Liver (tissue), 9 donors: ENCODE measurements around the gene KIAA0586. TPM values are rescaled to one million over a fixed set of nuclear protein-coding genes. Genes with fewer than 3 reads are reported as not detected.

Experiments
- DNase-seq: peaks from one replicate; pipeline ENCODE4 v3.0.0-alpha.2; 2017; ENCODE audit warnings: low spot score
- H3K27ac ChIP-seq, 2 donors: one replicate each; pipeline ENCODE4 v1.7.0; 2013; ENCODE audit warnings: inconsistent platforms in 2 of 2, low read length in 2 of 2, control low read depth in 1 of 2, low read depth in 1 of 2, mild to moderate bottlenecking in 1 of 2
- H3K27me3 ChIP-seq, 4 donors: one replicate each; pipeline versions ENCODE4 v1.6.1 to v1.7.0; 2013; ENCODE audit warnings: low read length in 3 of 4, inconsistent platforms in 1 of 4, mild to moderate bottlenecking in 1 of 4, moderate library complexity in 1 of 4; ENCODE audit not compliant: control insufficient read depth in 4 of 4, insufficient read depth in 4 of 4
- H3K36me3 ChIP-seq, 4 donors: one replicate each; pipeline versions ENCODE4 v1.6.1 to v1.7.0; 2013; ENCODE audit warnings: low read length in 3 of 4, mild to moderate bottlenecking in 3 of 4, low read depth in 1 of 4, moderate library complexity in 1 of 4; ENCODE audit not compliant: control insufficient read depth in 4 of 4, insufficient read depth in 3 of 4
- H3K4me1 ChIP-seq, 4 donors: one replicate each; pipeline versions ENCODE4 v1.6.1 to v1.7.0; 2013; ENCODE audit warnings: low read length in 3 of 4, mild to moderate bottlenecking in 3 of 4, moderate library complexity in 1 of 4; ENCODE audit not compliant: control insufficient read depth in 4 of 4, insufficient read depth in 4 of 4
- H3K4me3 ChIP-seq, 3 donors: one replicate each; pipeline versions ENCODE4 v1.6.1 to v1.7.0; 2013; ENCODE audit warnings: low read length in 3 of 3, control low read depth in 1 of 3, low read depth in 1 of 3, mild to moderate bottlenecking in 1 of 3
- H3K9ac ChIP-seq, 2 donors: one replicate each; pipeline ENCODE4 v1.7.0; 2013; ENCODE audit warnings: low read length in 2 of 2, mild to moderate bottlenecking in 2 of 2, moderate library complexity in 2 of 2, control low read depth in 1 of 2, low read depth in 1 of 2
- H3K9me3 ChIP-seq, 4 donors: one replicate each; pipeline versions ENCODE4 v1.6.1 to v1.7.0; 2013; ENCODE audit warnings: low read length in 3 of 4; ENCODE audit not compliant: control insufficient read depth in 4 of 4
- ATF3 ChIP-seq: IDR thresholded peaks from 2 replicates; pipeline ENCODE4 v1.6.1; 2016; ENCODE audit warnings: antibody characterized with exemption
- CTCF ChIP-seq: fragments of 150-350 bp; IDR thresholded peaks from 2 replicates; pipeline ENCODE4 v1.5.1; 2017; ENCODE audit warnings: improper control_type of control experiment, low read depth, low read length; ENCODE audit not compliant: missing input control
- EGR1 ChIP-seq, 2 donors: IDR thresholded peaks; 2 replicates each; pipeline ENCODE4 v1.6.1; 2016 to 2018; ENCODE audit warnings: antibody characterized with exemption in 2 of 2, low read depth in 2 of 2
- FOXA1 ChIP-seq: IDR thresholded peaks from 2 replicates; pipeline ENCODE4 v1.6.1; 2016; ENCODE audit warnings: antibody characterized with exemption
- FOXA2 ChIP-seq: IDR thresholded peaks from 2 replicates; pipeline ENCODE4 v1.6.1; 2016; ENCODE audit warnings: antibody characterized with exemption
- GABPA ChIP-seq, 2 donors: IDR thresholded peaks in 1 of 2; conservative IDR thresholded peaks in 1 of 2; 2 replicates each; pipeline ENCODE4 v1.6.1; 2016; ENCODE audit warnings: antibody characterized with exemption in 2 of 2, mild to moderate bottlenecking in 1 of 2, moderate library complexity in 1 of 2
- HNF4A ChIP-seq, 2 donors: conservative IDR thresholded peaks; 2 replicates each; pipeline ENCODE4 v1.6.1; 2016; ENCODE audit warnings: antibody characterized with exemption in 2 of 2, mild to moderate bottlenecking in 2 of 2
- HNF4G ChIP-seq: IDR thresholded peaks from 2 replicates; pipeline ENCODE4 v1.6.1; 2016; ENCODE audit warnings: antibody characterized with exemption
- JUND ChIP-seq, 2 donors: IDR thresholded peaks; 2 replicates each; pipeline ENCODE4 v1.6.1; 2016; ENCODE audit warnings: antibody characterized with exemption in 2 of 2
- MAX ChIP-seq: IDR thresholded peaks from 2 replicates; pipeline ENCODE4 v1.6.1; 2016; ENCODE audit warnings: antibody characterized with exemption
- NR2F2 ChIP-seq: IDR thresholded peaks from 2 replicates; pipeline ENCODE4 v1.6.1; 2016; ENCODE audit warnings: antibody characterized with exemption
- RAD21 ChIP-seq, 2 donors: IDR thresholded peaks; 2 replicates each; pipeline ENCODE4 v1.6.1; 2016; ENCODE audit warnings: antibody characterized with exemption in 2 of 2, mild to moderate bottlenecking in 2 of 2
- REST ChIP-seq: IDR thresholded peaks from 2 replicates; pipeline ENCODE4 v1.6.1; 2016; ENCODE audit warnings: antibody characterized with exemption, mild to moderate bottlenecking
- TAF1 ChIP-seq: conservative IDR thresholded peaks from 2 replicates; pipeline ENCODE4 v1.6.1; 2016; ENCODE audit warnings: antibody characterized with exemption, mild to moderate bottlenecking
- YY1 ChIP-seq: IDR thresholded peaks from 2 replicates; pipeline ENCODE4 v1.6.1; 2016; ENCODE audit warnings: antibody characterized with exemption, mild to moderate bottlenecking
- ZBTB33 ChIP-seq: IDR thresholded peaks from 2 replicates; pipeline ENCODE4 v1.6.1; 2016; ENCODE audit warnings: antibody characterized with exemption
- WGBS: extraction: QIAGEN DNeasy Blood & Tissue Kit; methylation state at CpG from one replicate; pipeline ENCODE4 v1.1.7; 2013; 5-methylcytosine and 5-hydroxymethylcytosine counted together
- polyA plus RNA-seq, 2 donors: library from polyadenylated mRNA; stranded (reverse) in 1 of 2; unstranded in 1 of 2; fragments of 200-250 nt in 1 of 2; fragments of >200 nt in 1 of 2; fragmentation: Nextera tagmentation in 1 of 2; extraction: Ambion mirVana in 1 of 2; gene quantifications; one replicate each; pipeline versions ENCODE4 v1.2.1 to v1.2.3, GENCODE V29; 2013 to 2015
- total RNA-seq, 2 donors: library from RNA; depleted of rRNA; stranded (reverse); fragments of >200 nt; gene quantifications; one replicate each; pipeline ENCODE4 v1.2.3, GENCODE V29; 2014
- donor health status: healthy.
- donor health status: healthy.
- donor health status: healthy.
- donor health status: healthy.
- donor health status: healthy.

Gene KIAA0586
- total and polyA plus RNA-seq, 4 donors = 3.6 to 18.2 (median 7.8) TPM

GRCh38 chr14:58428118-58428683, 682 bp downstream of the KIAA0586 start:
- no peaks in the 10 kb centered on the region for H3K27me3 ChIP-seq
- peak overlapping the region; percentile 87 to 97 for H3K27ac ChIP-seq
- H3K9ac ChIP-seq = peak overlapping the region; percentile 79 to 100
- peaks cover 0 to 8% (median 6%) of the 10 kb centered on the region in 4 donors for H3K36me3 ChIP-seq
- H3K4me3 ChIP-seq = peak overlapping the region; percentile 67 to 100 (median 96)
- WGBS = 0% methylated on average over 10 of the region's 10 CpGs
- no peak for DNase-seq
- TF ChIP-seq TAF1 = peak; percentile 47
- peak; percentile 21 for TF ChIP-seq YY1
- no peak for TF ChIP-seq FOXA1
- H3K4me1 ChIP-seq = peaks cover 3 to 21% (median 14%) of the 10 kb centered on the region in 4 donors
- H3K9me3 ChIP-seq = no peaks in the 10 kb centered on the region

- WGBS = 94% methylated on average over 1 of the region's 1 CpG
- Histone ChIP-seq H3K9ac (peak overlapping the region in 1 of 2 donors; percentile 33), H3K27ac (no peak overlapping the region), H3K36me3 (peaks cover 0 to 15% (median 10%) of the 10 kb centered on the region in 4 donors), H3K4me1 (peaks cover 3 to 21% (median 14%) of the 10 kb centered on the region in 4 donors), H3K9me3 (no peaks in the 10 kb centered on the region), H3K27me3 (no peaks in the 10 kb centered on the region), H3K4me3 (no peak overlapping the region)
- DNase-seq = no peak
- no peak for TF ChIP-seq EGR1 (IDR thresholded peaks at IDR 0.05; ENCODE audit: low read depth in 2 of 2)
Measured at GRCh38 chr14:58430156-58430555, 2.6 kb downstream of the KIAA0586 start.

- no peak overlapping the region for H3K9ac ChIP-seq
- 94% methylated on average over 5 of the region's 5 CpGs for WGBS
- TF ChIP-seq ATF3 = no peak
- no peak for TF ChIP-seq GABPA (IDR thresholded peaks at IDR 0.05 in 1 of 2, conservative IDR thresholded peaks at IDR 0.05 in 1 of 2)
- TF ChIP-seq JUND (IDR thresholded peaks at IDR 0.05) = no peak
- TF ChIP-seq ZBTB33 = no peak
- no peak for TF ChIP-seq YY1
- no peak for TF ChIP-seq CTCF
- no peak for TF ChIP-seq EGR1 (IDR thresholded peaks at IDR 0.05; ENCODE audit: low read depth in 2 of 2)
- no peak for TF ChIP-seq NR2F2
- no peak for TF ChIP-seq MAX
- no peak for TF ChIP-seq HNF4G
- TF ChIP-seq RAD21 (IDR thresholded peaks at IDR 0.05) = no peak
- TF ChIP-seq REST = no peak
- no peak for TF ChIP-seq FOXA2
- no peak for TF ChIP-seq HNF4A (conservative IDR thresholded peaks at IDR 0.05)
- no peak for TF ChIP-seq TAF1
- H3K27me3 ChIP-seq = no peaks in the 10 kb centered on the region
- no peak for DNase-seq
- no peaks in the 10 kb centered on the region for H3K9me3 ChIP-seq
- no peaks in the 10 kb centered on the region for H3K4me1 ChIP-seq
- H3K4me3 ChIP-seq = no peak overlapping the region
- no peak overlapping the region for H3K27ac ChIP-seq
- peaks cover 0 to 33% (median 22%) of the 10 kb centered on the region in 4 donors for H3K36me3 ChIP-seq
Measured at GRCh38 chr14:58439476-58439875, 12.0 kb downstream of the KIAA0586 start.
